B cell (primary cell): ENCODE results near the gene RAPGEF1. TPM values are rescaled to one million over a fixed set of nuclear protein-coding genes. Genes with fewer than 3 reads are reported as not detected.
A peak's percentile ranks its signal among the peaks of the same experiment; 100 is the strongest.

Experiments
- ATAC-seq: fragments of 200-7000 bp; cut with Tn5 transposase; one replicate; pipeline ENCODE4 v1.10.0; 2021; ENCODE audit warnings: low read depth, mild to moderate bottlenecking, moderate number of reproducible peaks, moderate library complexity
- CTCF ChIA-PET: fragments of 350-600 bp; sonication (Branson Sonifier 250); formaldehyde crosslinking; loops from one replicate; lab custom pipeline; 2021; ENCODE audit warnings: antibody characterized with exemption, inconsistent platforms; lab: Charles Lee
- POLR2A ChIA-PET: fragments of 350-600 bp; sonication (Branson Sonifier 250); formaldehyde crosslinking; loops from one replicate; lab custom pipeline; 2021; ENCODE audit warnings: antibody characterized with exemption; lab: Charles Lee
- DNase-seq: peaks from one replicate; pipeline ENCODE4 v3.0.0; 2013
- H2AFZ ChIP-seq: 2 replicates; pipeline ENCODE4 v1.6.1; 2012; ENCODE audit warnings: mild to moderate bottlenecking, low read depth, low read length; ENCODE audit not compliant: insufficient read depth, poor library complexity, severe bottlenecking
- H3K27ac ChIP-seq, 2 donors: 1 replicate in 1 of 2; 2 replicates in 1 of 2; pipeline ENCODE4 v1.5.1; 2012 to 2013; ENCODE audit warnings: low read length in 2 of 2, mild to moderate bottlenecking in 2 of 2, moderate library complexity in 1 of 2
- H3K27me3 ChIP-seq, 4 experiments: fragments of 200-600 bp in 1 of 4; sonication (generic) in 1 of 4; replicated peaks in 1 of 4; 1 replicate in 2 of 4; 2 replicates in 2 of 4; pipeline versions ENCODE4 v1.6.1 to v1.7.0; 2013 to 2016; ENCODE audit warnings: low read length in 3 of 4, mild to moderate bottlenecking in 2 of 4, mixed read lengths in 1 of 4, moderate library complexity in 1 of 4; ENCODE audit not compliant: insufficient read depth in 4 of 4, control insufficient read depth in 3 of 4; ENCODE audit errors: control extremely low read depth in 1 of 4
- H3K36me3 ChIP-seq, 2 experiments: replicated peaks in 1 of 2; 1 replicate in 1 of 2; 2 replicates in 1 of 2; pipeline versions ENCODE4 v1.6.1 to v1.7.1; 2013; ENCODE audit warnings: low read length in 1 of 2; ENCODE audit not compliant: insufficient read depth in 2 of 2, control insufficient read depth in 1 of 2; ENCODE audit errors: control extremely low read depth in 1 of 2, extremely low read depth in 1 of 2
- H3K4me1 ChIP-seq, 2 donors: fragments of 200-600 bp in 1 of 2; sonication (generic) in 1 of 2; 1 replicate in 1 of 2; 2 replicates in 1 of 2; pipeline versions ENCODE4 v1.5.1 to v1.6.1; 2013 to 2017; ENCODE audit warnings: low read length in 2 of 2; ENCODE audit not compliant: control insufficient read depth in 2 of 2, insufficient read depth in 2 of 2
- H3K4me2 ChIP-seq: replicated peaks from 2 replicates; pipeline ENCODE3; 2012; ENCODE audit warnings: mild to moderate bottlenecking, low read depth, low read length; ENCODE audit not compliant: poor library complexity, severe bottlenecking
- H3K4me3 ChIP-seq, 5 experiments: fragments of 200-600 bp in 1 of 5; sonication (generic) in 1 of 5; 1 replicate in 3 of 5; 2 replicates in 2 of 5; pipeline versions ENCODE4 v1.5.1 to v1.7.0; 2011 to 2016; ENCODE audit warnings: low read length in 4 of 5, mild to moderate bottlenecking in 4 of 5, low read depth in 2 of 5, control low read depth in 1 of 5, moderate library complexity in 1 of 5; ENCODE audit not compliant: insufficient read depth in 1 of 5; ENCODE audit errors: control extremely low read depth in 1 of 5, extremely low read depth in 1 of 5
- H3K79me2 ChIP-seq: fragments of 200-600 bp; sonication (generic); one replicate; pipeline ENCODE4 v1.6.0; 2016; ENCODE audit warnings: low read length; ENCODE audit not compliant: control insufficient read depth, insufficient read depth
- H3K9ac ChIP-seq: fragments of 200-600 bp; sonication (generic); 2 replicates; pipeline ENCODE4 v1.6.1; 2017; ENCODE audit warnings: mild to moderate bottlenecking, low read length, moderate library complexity
- H3K9me3 ChIP-seq, 3 donors: one replicate each; pipeline versions ENCODE4 v1.6.1 to v1.7.1; 2013; ENCODE audit warnings: low read length in 2 of 3; ENCODE audit not compliant: control insufficient read depth in 2 of 3, insufficient read depth in 1 of 3; ENCODE audit errors: control extremely low read depth in 1 of 3
- H4K20me1 ChIP-seq: 2 replicates; pipeline ENCODE4 v1.6.0; 2012; ENCODE audit warnings: mild to moderate bottlenecking, low read length; ENCODE audit not compliant: insufficient read depth, control insufficient read depth, poor library complexity, severe bottlenecking
- H3K27ac Mint-ChIP-seq: one replicate; pipeline ENCODE4 v1.8.0; 2021; ENCODE audit warnings: mixed read lengths
- H3K27me3 Mint-ChIP-seq: one replicate; pipeline ENCODE4 v1.8.0; 2021; ENCODE audit warnings: mixed read lengths
- H3K4me1 Mint-ChIP-seq: one replicate; pipeline ENCODE4 v1.8.0; 2021; ENCODE audit warnings: mixed read lengths
- H3K4me3 Mint-ChIP-seq: one replicate; pipeline ENCODE4 v1.8.0; 2021; ENCODE audit warnings: mixed read lengths
- H3K9me3 Mint-ChIP-seq: one replicate; pipeline ENCODE4 v1.8.0; 2022; ENCODE audit warnings: mixed read lengths; ENCODE audit not compliant: insufficient read depth
- EZH2 ChIP-seq: IDR thresholded peaks from 2 replicates; pipeline ENCODE4 v1.6.1; 2012; ENCODE audit warnings: borderline replicate concordance, low read depth, mild to moderate bottlenecking, moderate library complexity, low read length; ENCODE audit not compliant: insufficient read depth, poor library complexity, severe bottlenecking
- whole genome bisulfite sequencing: methylation state at CpG from one replicate; pipeline ENCODE4 v1.1.5; 2013; ENCODE audit warnings: missing lambda C conversion rate; ENCODE audit not compliant: insufficient coverage; 5-methylcytosine and 5-hydroxymethylcytosine counted together
- intact Hi-C: fragments of 100-400 bp; cut with micrococcal nuclease; formaldehyde crosslinking; loops from one replicate; pipeline ENCODE4 v1.10.0; 2022
- polyA plus RNA-seq: library from polyadenylated mRNA; depleted of rRNA; stranded (reverse); fragments of >200 nt; gene quantifications from 2 replicates; pipeline ENCODE4 v1.2.3, GENCODE V29; 2012
- total RNA-seq, 2 donors: library from RNA; stranded (reverse); fragments of 120-200 nt in 1 of 2; gene quantifications; 1 replicate in 1 of 2; 2 replicates in 1 of 2; pipeline versions ENCODE4 v1.2.3 to v1.2.4, GENCODE V29; 2013 to 2022
- TF ChIP-seq, protein P1 (sequence below): fragments of 200-600 bp; IDR thresholded peaks from one replicate; pipeline ENCODE4 v1.8.0; 2022; ENCODE audit warnings: antibody characterized with exemption, mild to moderate bottlenecking

The RAPGEF1 gene
- total and polyA plus RNA-seq, 2 donors (not counting 1 experiment from before 2014, with no cell fraction given): 134 to 447 TPM

DNA sequence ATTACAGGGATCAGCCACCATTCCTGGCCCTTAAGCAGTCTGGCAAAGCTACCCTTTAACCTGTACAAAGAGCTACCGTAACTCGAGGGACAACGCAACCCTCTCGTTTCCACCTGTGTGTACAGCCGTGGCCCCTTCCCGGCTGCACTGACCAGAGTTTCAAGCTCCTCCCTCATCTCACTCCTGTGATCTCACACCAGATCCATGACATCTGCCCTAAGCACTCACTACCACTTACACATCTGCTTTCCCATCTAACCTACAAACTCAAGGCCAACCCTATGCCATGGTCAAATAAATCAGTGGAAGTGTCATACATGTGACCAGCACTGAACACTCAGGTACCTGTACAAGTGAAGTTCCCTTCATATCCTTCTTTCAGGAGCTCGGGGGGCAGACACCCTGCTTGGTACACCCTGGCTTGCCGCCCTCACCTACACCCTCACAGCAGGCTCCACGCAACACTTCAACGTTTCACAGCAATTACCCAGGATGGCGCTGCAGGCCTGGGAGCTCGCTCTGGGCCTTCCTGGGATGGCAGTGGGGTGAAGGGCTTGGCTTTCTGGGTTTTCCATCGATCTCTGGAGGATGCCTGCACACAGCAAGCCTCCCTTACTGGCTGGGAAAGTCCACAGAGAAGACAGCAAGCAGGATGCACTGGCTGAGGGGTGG lies 132.8 kb downstream of the RAPGEF1 start:
- TF ChIP-seq, protein P1, sequence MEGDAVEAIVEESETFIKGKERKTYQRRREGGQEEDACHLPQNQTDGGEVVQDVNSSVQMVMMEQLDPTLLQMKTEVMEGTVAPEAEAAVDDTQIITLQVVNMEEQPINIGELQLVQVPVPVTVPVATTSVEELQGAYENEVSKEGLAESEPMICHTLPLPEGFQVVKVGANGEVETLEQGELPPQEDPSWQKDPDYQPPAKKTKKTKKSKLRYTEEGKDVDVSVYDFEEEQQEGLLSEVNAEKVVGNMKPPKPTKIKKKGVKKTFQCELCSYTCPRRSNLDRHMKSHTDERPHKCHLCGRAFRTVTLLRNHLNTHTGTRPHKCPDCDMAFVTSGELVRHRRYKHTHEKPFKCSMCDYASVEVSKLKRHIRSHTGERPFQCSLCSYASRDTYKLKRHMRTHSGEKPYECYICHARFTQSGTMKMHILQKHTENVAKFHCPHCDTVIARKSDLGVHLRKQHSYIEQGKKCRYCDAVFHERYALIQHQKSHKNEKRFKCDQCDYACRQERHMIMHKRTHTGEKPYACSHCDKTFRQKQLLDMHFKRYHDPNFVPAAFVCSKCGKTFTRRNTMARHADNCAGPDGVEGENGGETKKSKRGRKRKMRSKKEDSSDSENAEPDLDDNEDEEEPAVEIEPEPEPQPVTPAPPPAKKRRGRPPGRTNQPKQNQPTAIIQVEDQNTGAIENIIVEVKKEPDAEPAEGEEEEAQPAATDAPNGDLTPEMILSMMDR: no peak
- TF ChIP-seq EZH2: no peak
- Mint-ChIP-seq H3K27me3 (no peaks in the 10 kb centered on the region), H3K9me3 (no peaks in the 10 kb centered on the region), H3K4me3 (no peak overlapping the region), H3K27ac (peak overlapping the region; percentile 39), H3K4me1 (no peaks in the 10 kb centered on the region)
- peaks cover 73% of the 10 kb centered on the region for H4K20me1 ChIP-seq
- peaks cover 24 to 78% of the 10 kb centered on the region in 2 experiments for H3K36me3 ChIP-seq
- H2AFZ ChIP-seq: no peak overlapping the region
- DNase-seq (no peak), ATAC-seq (no peak)
- H3K79me2 ChIP-seq: peaks cover 44% of the 10 kb centered on the region
- H3K9ac ChIP-seq: no peak overlapping the region
- CTCF ChIA-PET: interaction anchor here (1.6 to 21.7 kb wide), 2 partner anchors 15 to 137 kb away, joined by 4 to 263 read pairs; partner anchors contain the start of gene RAPGEF1
- H3K4me2 ChIP-seq: no peak overlapping the region
- no peak overlapping the region for H3K4me3 ChIP-seq
- H3K27ac ChIP-seq: no peak overlapping the region
- 91% methylated on average over 13 of the region's 13 CpGs for WGBS
- intact Hi-C loops: no loop called here
- H3K9me3 ChIP-seq: no peaks in the 10 kb centered on the region
- POLR2A ChIA-PET: no interaction called here
- no peaks in the 10 kb centered on the region for H3K27me3 ChIP-seq
- no peaks in the 10 kb centered on the region for H3K4me1 ChIP-seq
